Measurements from ENCODE around the gene ATXN7L1. TPM values are rescaled to one million over a fixed set of nuclear protein-coding genes. Genes with fewer than 3 reads are reported as not detected.

Gene ATXN7L1
- polyA plus RNA-seq, 4 donors: 9.7 to 50.8 (median 26.7) TPM

GRCh38 chr7:105775580-105775979, 100.8 kb downstream of the ATXN7L1 start:
- Histone ChIP-seq H3K36me3 (ENCODE audit: control insufficient read depth in 3 of 3, insufficient read depth in 2 of 3, low read depth in 1 of 3, low read length in 3 of 3) (peaks cover 0 to 10% (median 0%) of the 10 kb centered on the region in 3 donors), H3K9me3 (ENCODE audit: control insufficient read depth in 2 of 2, insufficient read depth in 1 of 2, low read depth in 1 of 2, low read length in 1 of 2) (no peaks in the 10 kb centered on the region), H3K4me3 (ENCODE audit: low read depth in 1 of 3, low read length in 3 of 3) (no peak overlapping the region), H3K4me1 (ENCODE audit: control insufficient read depth in 3 of 3, insufficient read depth in 2 of 3, low read depth in 1 of 3, low read length in 2 of 3) (no peaks in the 10 kb centered on the region), H3K27me3 (ENCODE audit: control insufficient read depth in 3 of 3, insufficient read depth in 3 of 3, low read length in 3 of 3) (no peaks in the 10 kb centered on the region), H3K27ac (ENCODE audit: low read depth in 1 of 3, low read length in 2 of 3) (peak overlapping the region in 1 of 3 donors; percentile 3)
- no peak for DNase-seq
- no peak for FAIRE-seq
- WGBS, 3 donors: 88 to 93% (median 90%) methylated on average over 6 of the region's 6 CpGs

- DNase-seq (no peak), FAIRE-seq (no peak)
- 89 to 96% (median 90%) methylated on average over 3 of the region's 3 CpGs for WGBS, 3 donors
- Histone ChIP-seq H3K4me1 (ENCODE audit: control insufficient read depth in 3 of 3, insufficient read depth in 2 of 3, low read depth in 1 of 3, low read length in 2 of 3) (no peaks in the 10 kb centered on the region), H3K27ac (ENCODE audit: low read depth in 1 of 3, low read length in 2 of 3) (no peak overlapping the region), H3K4me3 (ENCODE audit: low read depth in 1 of 3, low read length in 3 of 3) (no peak overlapping the region), H3K36me3 (ENCODE audit: control insufficient read depth in 3 of 3, insufficient read depth in 2 of 3, low read depth in 1 of 3, low read length in 3 of 3) (peaks cover 0 to 10% (median 0%) of the 10 kb centered on the region in 3 donors), H3K9me3 (ENCODE audit: control insufficient read depth in 2 of 2, insufficient read depth in 1 of 2, low read depth in 1 of 2, low read length in 1 of 2) (no peaks in the 10 kb centered on the region), H3K27me3 (ENCODE audit: control insufficient read depth in 3 of 3, insufficient read depth in 3 of 3, low read length in 3 of 3) (no peaks in the 10 kb centered on the region)
Measured at GRCh38 chr7:105773030-105773460, 103.4 kb downstream of the ATXN7L1 start.

- Histone ChIP-seq H3K36me3 (ENCODE audit: control insufficient read depth in 3 of 3, insufficient read depth in 2 of 3, low read depth in 1 of 3, low read length in 3 of 3) (peaks cover 0 to 12% (median 0%) of the 10 kb centered on the region in 3 donors), H3K4me3 (ENCODE audit: low read depth in 1 of 3, low read length in 3 of 3) (no peak overlapping the region), H3K9me3 (ENCODE audit: control insufficient read depth in 2 of 2, insufficient read depth in 1 of 2, low read depth in 1 of 2, low read length in 1 of 2) (no peaks in the 10 kb centered on the region), H3K27me3 (ENCODE audit: control insufficient read depth in 3 of 3, insufficient read depth in 3 of 3, low read length in 3 of 3) (no peaks in the 10 kb centered on the region), H3K27ac (ENCODE audit: low read depth in 1 of 3, low read length in 2 of 3) (no peak overlapping the region), H3K4me1 (ENCODE audit: control insufficient read depth in 3 of 3, insufficient read depth in 2 of 3, low read depth in 1 of 3, low read length in 2 of 3) (no peaks in the 10 kb centered on the region)
- DNase-seq (no peak), FAIRE-seq (no peak)
- WGBS, 3 donors: 64 to 84% (median 77%) methylated on average over 9 of the region's 9 CpGs
Measured at GRCh38 chr7:105769901-105770628, 106.3 kb downstream of the ATXN7L1 start.

GRCh38 chr7:105768898-105769507, 107.4 kb downstream of the ATXN7L1 start:
- FAIRE-seq (no peak), DNase-seq (no peak)
- H3K9me3 ChIP-seq (ENCODE audit: control insufficient read depth in 2 of 2, insufficient read depth in 1 of 2, low read depth in 1 of 2, low read length in 1 of 2): no peaks in the 10 kb centered on the region
- 92 to 94% (median 94%) methylated on average over 9 of the region's 9 CpGs for WGBS, 3 donors
- H3K4me1 ChIP-seq (ENCODE audit: control insufficient read depth in 3 of 3, insufficient read depth in 2 of 3, low read depth in 1 of 3, low read length in 2 of 3): no peaks in the 10 kb centered on the region
- H3K27ac ChIP-seq (ENCODE audit: low read depth in 1 of 3, low read length in 2 of 3): no peak overlapping the region
- H3K36me3 ChIP-seq (ENCODE audit: control insufficient read depth in 3 of 3, insufficient read depth in 2 of 3, low read depth in 1 of 3, low read length in 3 of 3): peaks cover 0 to 12% (median 0%) of the 10 kb centered on the region in 3 donors
- H3K27me3 ChIP-seq (ENCODE audit: control insufficient read depth in 3 of 3, insufficient read depth in 3 of 3, low read length in 3 of 3): no peaks in the 10 kb centered on the region
- no peak overlapping the region for H3K4me3 ChIP-seq (ENCODE audit: low read depth in 1 of 3, low read length in 3 of 3)

GRCh38 chr7:105768117-105768516, 108.3 kb downstream of the ATXN7L1 start:
- Histone ChIP-seq H3K4me1 (ENCODE audit: control insufficient read depth in 3 of 3, insufficient read depth in 2 of 3, low read depth in 1 of 3, low read length in 2 of 3) (no peaks in the 10 kb centered on the region), H3K27me3 (ENCODE audit: control insufficient read depth in 3 of 3, insufficient read depth in 3 of 3, low read length in 3 of 3) (no peaks in the 10 kb centered on the region), H3K36me3 (ENCODE audit: control insufficient read depth in 3 of 3, insufficient read depth in 2 of 3, low read depth in 1 of 3, low read length in 3 of 3) (peaks cover 0 to 9% (median 0%) of the 10 kb centered on the region in 3 donors), H3K9me3 (ENCODE audit: control insufficient read depth in 2 of 2, insufficient read depth in 1 of 2, low read depth in 1 of 2, low read length in 1 of 2) (no peaks in the 10 kb centered on the region), H3K27ac (ENCODE audit: low read depth in 1 of 3, low read length in 2 of 3) (no peak overlapping the region), H3K4me3 (ENCODE audit: low read depth in 1 of 3, low read length in 3 of 3) (no peak overlapping the region)
- FAIRE-seq (no peak), DNase-seq (no peak)
- 92 to 95% (median 94%) methylated on average over 3 of the region's 3 CpGs for WGBS, 3 donors

- no peaks in the 10 kb centered on the region for H3K27me3 ChIP-seq (ENCODE audit: control insufficient read depth in 3 of 3, insufficient read depth in 3 of 3, low read length in 3 of 3)
- no peak overlapping the region for H3K27ac ChIP-seq (ENCODE audit: low read depth in 1 of 3, low read length in 2 of 3)
- H3K4me3 ChIP-seq (ENCODE audit: low read depth in 1 of 3, low read length in 3 of 3): no peak overlapping the region
- H3K4me1 ChIP-seq (ENCODE audit: control insufficient read depth in 3 of 3, insufficient read depth in 2 of 3, low read depth in 1 of 3, low read length in 2 of 3): no peaks in the 10 kb centered on the region
- 74 to 89% (median 88%) methylated on average over 14 of the region's 14 CpGs for WGBS, 3 donors
- no peak for FAIRE-seq
- no peak for DNase-seq
- no peaks in the 10 kb centered on the region for H3K9me3 ChIP-seq (ENCODE audit: control insufficient read depth in 2 of 2, insufficient read depth in 1 of 2, low read depth in 1 of 2, low read length in 1 of 2)
- H3K36me3 ChIP-seq (ENCODE audit: control insufficient read depth in 3 of 3, insufficient read depth in 2 of 3, low read depth in 1 of 3, low read length in 3 of 3): peaks cover 0 to 12% (median 0%) of the 10 kb centered on the region in 3 donors
Measured at GRCh38 chr7:105766421-105767073, 109.9 kb downstream of the ATXN7L1 start.

- no peaks in the 10 kb centered on the region for H3K9me3 ChIP-seq (ENCODE audit: control insufficient read depth in 2 of 2, insufficient read depth in 1 of 2, low read depth in 1 of 2, low read length in 1 of 2)
- no peaks in the 10 kb centered on the region for H3K27me3 ChIP-seq (ENCODE audit: control insufficient read depth in 3 of 3, insufficient read depth in 3 of 3, low read length in 3 of 3)
- 89 to 92% (median 90%) methylated on average over 4 of the region's 4 CpGs for WGBS, 3 donors
- H3K27ac ChIP-seq (ENCODE audit: low read depth in 1 of 3, low read length in 2 of 3): no peak overlapping the region
- DNase-seq (no peak), FAIRE-seq (no peak)
- no peaks in the 10 kb centered on the region for H3K4me1 ChIP-seq (ENCODE audit: control insufficient read depth in 3 of 3, insufficient read depth in 2 of 3, low read depth in 1 of 3, low read length in 2 of 3)
- no peak overlapping the region for H3K4me3 ChIP-seq (ENCODE audit: low read depth in 1 of 3, low read length in 3 of 3)
- peaks cover 0 to 15% (median 0%) of the 10 kb centered on the region in 3 donors for H3K36me3 ChIP-seq (ENCODE audit: control insufficient read depth in 3 of 3, insufficient read depth in 2 of 3, low read depth in 1 of 3, low read length in 3 of 3)
Measured at GRCh38 chr7:105765846-105766245, 110.6 kb downstream of the ATXN7L1 start.

- DNase-seq: no peak
- FAIRE-seq: no peak
- Histone ChIP-seq H3K36me3 (ENCODE audit: control insufficient read depth in 3 of 3, insufficient read depth in 2 of 3, low read depth in 1 of 3, low read length in 3 of 3) (peaks cover 0 to 18% (median 0%) of the 10 kb centered on the region in 3 donors), H3K27ac (ENCODE audit: low read depth in 1 of 3, low read length in 2 of 3) (no peak overlapping the region), H3K4me1 (ENCODE audit: control insufficient read depth in 3 of 3, insufficient read depth in 2 of 3, low read depth in 1 of 3, low read length in 2 of 3) (peaks cover 0 to 5% (median 0%) of the 10 kb centered on the region in 3 donors), H3K9me3 (ENCODE audit: control insufficient read depth in 2 of 2, insufficient read depth in 1 of 2, low read depth in 1 of 2, low read length in 1 of 2) (no peaks in the 10 kb centered on the region), H3K4me3 (ENCODE audit: low read depth in 1 of 3, low read length in 3 of 3) (no peak overlapping the region), H3K27me3 (ENCODE audit: control insufficient read depth in 3 of 3, insufficient read depth in 3 of 3, low read length in 3 of 3) (no peaks in the 10 kb centered on the region)
- WGBS, 3 donors: 90 to 91% (median 91%) methylated on average over 2 of the region's 2 CpGs
Measured at GRCh38 chr7:105764506-105764905, 111.9 kb downstream of the ATXN7L1 start.
